NT2/D1 (cell line): ENCODE measurements around the gene FKBP4.

ENCODE experiments used
- DNase-seq: peaks from one replicate; pipeline ENCODE4 v3.0.0-alpha.2; 2011; ENCODE audit warnings: low read depth, low spot score
- H3K27me3 ChIP-seq: 2 replicates; pipeline ENCODE4 v1.6.0; 2011; ENCODE audit warnings: mild to moderate bottlenecking; ENCODE audit not compliant: insufficient read length, insufficient read depth
- H3K36me3 ChIP-seq: 2 replicates; pipeline ENCODE4 v1.6.1; 2011; ENCODE audit warnings: mild to moderate bottlenecking, low read length, mixed read lengths; ENCODE audit not compliant: insufficient read depth, insufficient read length
- H3K4me1 ChIP-seq: 2 replicates; pipeline ENCODE4 v1.5.1; 2011; ENCODE audit not compliant: insufficient read depth, insufficient read length
- H3K4me3 ChIP-seq: 2 replicates; pipeline ENCODE4 v1.5.1; 2011; ENCODE audit warnings: low read depth; ENCODE audit not compliant: insufficient read length
- H3K9ac ChIP-seq: 2 replicates; pipeline ENCODE4 v1.6.0; 2011; ENCODE audit warnings: low read depth; ENCODE audit not compliant: insufficient read length
- H3K9me3 ChIP-seq: 2 replicates; pipeline ENCODE4 v1.5.1; 2011; ENCODE audit warnings: mild to moderate bottlenecking, low read length; ENCODE audit not compliant: insufficient read depth
- SUZ12 ChIP-seq: IDR thresholded peaks from 2 replicates; pipeline ENCODE4 v1.6.1; 2011; ENCODE audit not compliant: insufficient read length, insufficient read depth; ENCODE audit errors: extremely low read depth
- YY1 ChIP-seq: IDR thresholded peaks from 2 replicates; pipeline ENCODE4 v1.6.1; 2011; ENCODE audit not compliant: insufficient read length, insufficient read depth
- ZNF274 ChIP-seq: IDR thresholded peaks from 2 replicates; pipeline ENCODE4 v1.6.1; 2011; ENCODE audit warnings: mild to moderate bottlenecking, low read depth, low read length

FKBP4 gene

GRCh38 chr12:2832550-2833127 lies 37.9 kb downstream of the FKBP4 start:
- Histone ChIP-seq H3K4me1 (peaks cover 21% of the 10 kb centered on the region), H3K27me3 (no peaks in the 10 kb centered on the region), H3K4me3 (no peak overlapping the region), H3K9ac (no peak overlapping the region), H3K36me3 (peaks cover 65% of the 10 kb centered on the region), H3K9me3 (no peaks in the 10 kb centered on the region)
- TF ChIP-seq SUZ12 = no peak
- no peak for TF ChIP-seq ZNF274
- TF ChIP-seq YY1 = no peak
- DNase-seq = no peak

GRCh38 chr12:2833327-2833726 lies 38.6 kb downstream of the FKBP4 start:
- Histone ChIP-seq H3K9ac (no peak overlapping the region), H3K4me1 (peaks cover 21% of the 10 kb centered on the region), H3K27me3 (no peaks in the 10 kb centered on the region), H3K36me3 (peaks cover 65% of the 10 kb centered on the region), H3K9me3 (no peaks in the 10 kb centered on the region), H3K4me3 (no peak overlapping the region)
- DNase-seq = no peak
- no peak for TF ChIP-seq YY1
- no peak for TF ChIP-seq SUZ12
- no peak for TF ChIP-seq ZNF274

- H3K36me3 ChIP-seq = peaks cover 65% of the 10 kb centered on the region
- H3K4me3 ChIP-seq = no peak overlapping the region
- no peaks in the 10 kb centered on the region for H3K27me3 ChIP-seq
- DNase-seq = no peak
- peak overlapping the region; percentile 8 for H3K9ac ChIP-seq
- no peaks in the 10 kb centered on the region for H3K9me3 ChIP-seq
- H3K4me1 ChIP-seq = peaks cover 21% of the 10 kb centered on the region
- TF ChIP-seq SUZ12 = no peak
- TF ChIP-seq ZNF274 = no peak
- TF ChIP-seq YY1 = no peak
These were observed 39.0 kb downstream of the FKBP4 start for GRCh38 chr12:2833810-2834209.

GRCh38 chr12:2834581-2835491 lies 40.1 kb downstream of the FKBP4 start, which contains the start of gene NRIP2:
NRIP2 (minus strand) TSS chr12:2835035; CDS start chr12:2834983, 52 bp downstream.
- peak within 1 kb of the TSS; percentile 34 for H3K9ac ChIP-seq
- H3K9me3 ChIP-seq = no peaks in the 10 kb centered on the region
- no peak for DNase-seq
- peaks cover 21% of the 10 kb centered on the region for H3K4me1 ChIP-seq
- TF ChIP-seq SUZ12 (no peak), YY1 (no peak)
- no peaks in the 10 kb centered on the region for H3K27me3 ChIP-seq
- H3K36me3 ChIP-seq = peaks cover 63% of the 10 kb centered on the region
- H3K4me3 ChIP-seq = no peak within 1 kb of the TSS

- DNase-seq = no peak
- Histone ChIP-seq H3K4me1 (peaks cover 23% of the 10 kb centered on the region), H3K9ac (no peak overlapping the region), H3K9me3 (no peaks in the 10 kb centered on the region), H3K4me3 (no peak overlapping the region), H3K36me3 (peaks cover 58% of the 10 kb centered on the region), H3K27me3 (no peaks in the 10 kb centered on the region)
- TF ChIP-seq SUZ12 = no peak
- no peak for TF ChIP-seq YY1
- TF ChIP-seq ZNF274 = no peak
These were observed 41.1 kb downstream of the FKBP4 start for GRCh38 chr12:2835691-2836403.

- no peak overlapping the region for H3K4me3 ChIP-seq
- H3K9me3 ChIP-seq = no peaks in the 10 kb centered on the region
- no peak for DNase-seq
- H3K36me3 ChIP-seq = peaks cover 57% of the 10 kb centered on the region
- H3K27me3 ChIP-seq = no peaks in the 10 kb centered on the region
- no peak for TF ChIP-seq SUZ12
- TF ChIP-seq ZNF274 = no peak
- TF ChIP-seq YY1 = no peak
- H3K4me1 ChIP-seq = peaks cover 25% of the 10 kb centered on the region
- no peak overlapping the region for H3K9ac ChIP-seq
These were observed 41.8 kb downstream of the FKBP4 start for GRCh38 chr12:2836574-2836973.
